Non-pigmented ciliary epithelial cell (primary cell): ENCODE measurements around the gene FSTL4.

Source experiments
- DNase-seq: peaks from one replicate; pipeline ENCODE4 v3.0.0-alpha.2; 2010; ENCODE audit warnings: low read depth

FSTL4 gene

GRCh38 chr5:133321833-133322420 is 290.4 kb downstream of the FSTL4 start:
- DNase-seq: no peak

- no peak for DNase-seq
Observed at GRCh38 chr5:133321286-133321832, 291.0 kb downstream of the FSTL4 start.

- DNase-seq: no peak
Observed at GRCh38 chr5:133319905-133320520, 292.3 kb downstream of the FSTL4 start.

- no peak for DNase-seq
Observed at GRCh38 chr5:133319244-133319643, 293.1 kb downstream of the FSTL4 start.

- no peak for DNase-seq
Observed at GRCh38 chr5:133317558-133317957, 294.8 kb downstream of the FSTL4 start.

- DNase-seq: no peak
Observed at GRCh38 chr5:133316346-133317343, 295.7 kb downstream of the FSTL4 start.

GRCh38 chr5:133314086-133314485 is 298.3 kb downstream of the FSTL4 start:
- DNase-seq: no peak

- DNase-seq: no peak
Observed at GRCh38 chr5:133311176-133311575, 301.2 kb downstream of the FSTL4 start.

GRCh38 chr5:133309984-133310621 is 302.2 kb downstream of the FSTL4 start:
- no peak for DNase-seq

- DNase-seq: no peak
Observed at GRCh38 chr5:133309166-133309795, 303.1 kb downstream of the FSTL4 start.

GRCh38 chr5:133307275-133307674 is 305.1 kb downstream of the FSTL4 start:
- DNase-seq: no peak

GRCh38 chr5:133304707-133305216 is 307.6 kb downstream of the FSTL4 start:
- DNase-seq: no peak

GRCh38 chr5:133304178-133304577 is 308.2 kb downstream of the FSTL4 start:
- no peak for DNase-seq

- DNase-seq: no peak
Observed at GRCh38 chr5:133303298-133303697, 309.0 kb downstream of the FSTL4 start.

GRCh38 chr5:133299728-133300127 is 312.6 kb downstream of the FSTL4 start:
- no peak for DNase-seq

- DNase-seq: no peak
Observed at GRCh38 chr5:133299021-133299420, 313.3 kb downstream of the FSTL4 start.

GRCh38 chr5:133298447-133298846 is 313.9 kb downstream of the FSTL4 start:
- no peak for DNase-seq

- DNase-seq: no peak
Observed at GRCh38 chr5:133297293-133297692, 315.0 kb downstream of the FSTL4 start.

- no peak for DNase-seq
Observed at GRCh38 chr5:133296624-133297023, 315.7 kb downstream of the FSTL4 start.

- no peak for DNase-seq
Observed at GRCh38 chr5:133295520-133295919, 316.8 kb downstream of the FSTL4 start.

- DNase-seq: no peak
Observed at GRCh38 chr5:133294380-133294779, 318.0 kb downstream of the FSTL4 start.
